A549 (cell line): ENCODE measurements around the gene PSMA7. TPM values are rescaled to one million over a fixed set of nuclear protein-coding genes. Genes with fewer than 3 reads are reported as not detected.

Experiments
- ATAC-seq, 2 experiments: fragments of 200-7000 bp in 1 of 2; fragments of >200 bp in 1 of 2; cut with Nextera tagmentation in 1 of 2; cut with Tn5 transposase in 1 of 2; 3 replicates each; pipeline versions ENCODE4 v1.8.0 to v1.9.1; 2018 to 2020; ENCODE audit warnings: mild to moderate bottlenecking in 1 of 2, moderate library complexity in 1 of 2
- CTCF ChIA-PET: fragments of 300-600 bp; sonication (Branson Sonifier 250); formaldehyde crosslinking; extraction: SDS; loops from one replicate; lab custom pipeline; 2021; ENCODE audit warnings: antibody characterized with exemption, inconsistent platforms; lab: Yijun Ruan, JAX
- POLR2A ChIA-PET: fragments of 350-600 bp; formaldehyde crosslinking; extraction: SDS; loops from one replicate; lab custom pipeline; 2021; ENCODE audit warnings: antibody characterized with exemption, inconsistent platforms; lab: Yijun Ruan, JAX
- DNase-seq, 2 experiments: peaks; one replicate each; pipeline versions ENCODE4 v3.0.0 to v3.0.0-alpha.2; 2011 to 2016; ENCODE audit warnings: low read depth in 1 of 2, low spot score in 1 of 2
- FAIRE-seq: peaks from 2 replicates; lab custom pipeline; 2011; peaks lifted over from hg19 to GRCh38; lab: Jason Lieb, UNC
- H3K27ac ChIP-seq, 2 experiments: fragments of >200 bp; sonication (Bioruptor Twin); formaldehyde crosslinking; 3 replicates each; pipeline ENCODE4 v1.5.1; 2016 to 2017
- H3K4me1 ChIP-seq: fragments of >200 bp; sonication (Bioruptor Twin); formaldehyde crosslinking; 3 replicates; pipeline ENCODE4 v1.6.1; 2016
- H3K4me2 ChIP-seq: fragments of >200 bp; sonication (Bioruptor Twin); formaldehyde crosslinking; 3 replicates; pipeline ENCODE4 v1.6.1; 2016
- H3K4me3 ChIP-seq: fragments of >200 bp; sonication (Bioruptor Twin); formaldehyde crosslinking; 3 replicates; pipeline ENCODE4 v1.5.1; 2016
- H3K9me3 ChIP-seq: fragments of >200 bp; sonication (Bioruptor Twin); formaldehyde crosslinking; 3 replicates; pipeline ENCODE4 v1.6.1; 2016
- BCL3 ChIP-seq: fragments of >200 bp; sonication (Bioruptor Twin); formaldehyde crosslinking; IDR thresholded peaks from 3 replicates; pipeline ENCODE4 v1.6.1; 2016
- BHLHE40 ChIP-seq: IDR thresholded peaks from 2 replicates; pipeline ENCODE4 v1.6.1; 2012; ENCODE audit warnings: low read depth, low read length, inconsistent platforms
- E2F6 ChIP-seq: IDR thresholded peaks from 2 replicates; pipeline ENCODE4 v1.6.1; 2012; ENCODE audit warnings: low read depth, borderline replicate concordance
- EHMT2 ChIP-seq: fragments of 200-600 bp; sonication (generic); IDR thresholded peaks from 2 replicates; pipeline ENCODE4 v1.6.1; 2016; ENCODE audit warnings: antibody characterized with exemption, low read depth, mild to moderate bottlenecking, moderate library complexity
- ELK1 ChIP-seq: fragments of 150-350 bp; IDR thresholded peaks from 2 replicates; pipeline ENCODE4 v1.6.1; 2014; ENCODE audit warnings: low read depth, mild to moderate bottlenecking, low read length
- FOSL2 ChIP-seq, 2 experiments: fragments of 450-650 bp in 1 of 2; fragments of >200 bp in 1 of 2; sonication (Bioruptor Twin) in 1 of 2; formaldehyde crosslinking; IDR thresholded peaks; 2 replicates each; pipeline versions ENCODE4 v1.5.0 to v1.6.1; 2016 to 2020; ENCODE audit warnings: mild to moderate bottlenecking in 1 of 2, moderate library complexity in 1 of 2
- HOXA7 ChIP-seq: fragments of 250-450 bp; sonication (Bioruptor Pico); IDR thresholded peaks from 2 replicates; pipeline ENCODE4 v1.5.0; 2020; ENCODE audit warnings: mild to moderate bottlenecking, moderate library complexity
- JUNB ChIP-seq: fragments of >200 bp; sonication (Bioruptor Twin); formaldehyde crosslinking; IDR thresholded peaks from 2 replicates; pipeline ENCODE4 v1.6.1; 2016
- KDM1A ChIP-seq: fragments of 200-600 bp; sonication (generic); IDR thresholded peaks from 2 replicates; pipeline ENCODE4 v1.6.1; 2016; ENCODE audit warnings: low read depth, mild to moderate bottlenecking
- MAX ChIP-seq: IDR thresholded peaks from 2 replicates; pipeline ENCODE4 v1.6.1; 2012
- MAZ ChIP-seq: fragments of 150-350 bp; IDR thresholded peaks from 2 replicates; pipeline ENCODE4 v1.6.1; 2014; ENCODE audit warnings: antibody characterized with exemption, low read depth, low read length, borderline replicate concordance
- MYC ChIP-seq: IDR thresholded peaks from 2 replicates; pipeline ENCODE4 v1.6.1; 2012; ENCODE audit warnings: mild to moderate bottlenecking, inconsistent platforms, low read length, improper control_type of control experiment, borderline replicate concordance
- PBX3 ChIP-seq: IDR thresholded peaks from 2 replicates; pipeline ENCODE4 v1.6.1; 2012
- POLR2AphosphoS2 ChIP-seq: conservative IDR thresholded peaks from 2 replicates; pipeline ENCODE4 v1.6.1; 2012; ENCODE audit warnings: low read length, improper control_type of control experiment, inconsistent platforms
- SREBF2 ChIP-seq: fragments of 450-650 bp; IDR thresholded peaks from 2 replicates; pipeline ENCODE4 v1.6.1; 2014; ENCODE audit warnings: mild to moderate bottlenecking, moderate library complexity
- TFCP2L1 ChIP-seq: fragments of 250-450 bp; sonication (Bioruptor Pico); IDR thresholded peaks from 2 replicates; pipeline ENCODE4 v1.5.0; 2021; ENCODE audit warnings: mild to moderate bottlenecking
- ZC3H11A ChIP-seq: fragments of 450-650 bp; IDR thresholded peaks from 2 replicates; pipeline ENCODE4 v1.6.1; 2014; ENCODE audit warnings: antibody characterized with exemption, mild to moderate bottlenecking
- ZSCAN20 ChIP-seq: fragments of 250-450 bp; sonication (Bioruptor Pico); IDR thresholded peaks from 2 replicates; pipeline ENCODE4 v1.8.0; 2022; ENCODE audit warnings: mild to moderate bottlenecking, moderate library complexity
- WGBS: methylation state at CpG from one replicate; pipeline ENCODE4 v1.1.6; 2017; ENCODE audit errors: missing lambda C conversion rate; 5-methylcytosine and 5-hydroxymethylcytosine counted together
- polyA plus RNA-seq, 4 experiments: library from polyadenylated mRNA; depleted of rRNA in 3 of 4; stranded (reverse); fragments of >200 nt; fragmentation: RNase III in 1 of 4; extraction: RNeasy Plus Mini Kit Qiagen cat#74134 plus additional on column Dnase treatment in 1 of 4; gene quantifications; 2 replicates in 3 of 4; 3 replicates in 1 of 4; pipeline ENCODE4 v1.2.3, GENCODE V29; 2011 to 2017

Gene PSMA7
- polyA plus RNA-seq, 2 of the 4 experiments (the other 2 are of a cell fraction), result 511 to 562 TPM

GRCh38 chr20:62168061-62168460 lies 24.9 kb upstream of the PSMA7 start (continued):
- no peak for TF ChIP-seq BCL3

- POLR2A ChIA-PET, result no interaction called here
Observed at GRCh38 chr20:62167474-62167873, 24.3 kb upstream of the PSMA7 start.

More at GRCh38 chr20:62167474-62167873, 24.3 kb upstream of the PSMA7 start:
- Histone ChIP-seq H3K9me3 (no peaks in the 10 kb centered on the region), H3K4me3 (no peak overlapping the region), H3K4me2 (no peak overlapping the region), H3K4me1 (no peaks in the 10 kb centered on the region), H3K27ac (no peak overlapping the region)
- ATAC-seq (no peak), FAIRE-seq (no peak), DNase-seq (no peak)
- CTCF ChIA-PET, result interaction anchor here (0.6 to 1.2 kb wide), 4 partner anchors 11 to 158 kb away, joined by 3 to 4 read pairs (median 4); no protein-coding TSS in a partner anchor
- 81% methylated on average over 6 of the region's 6 CpGs for WGBS
- TF ChIP-seq ELK1 (no peak), PBX3 (no peak), POLR2AphosphoS2 (no peak), FOSL2 (IDR thresholded peaks at IDR 0.05) (no peak), FOSL2 (CRISPR knock-in tag; IDR thresholded peaks at IDR 0.05) (no peak), BCL3 (no peak), ZC3H11A (no peak), E2F6 (no peak), MAZ (no peak), JUNB (no peak), HOXA7 (CRISPR knock-in tag) (no peak), TFCP2L1 (CRISPR knock-in tag) (no peak), ZSCAN20 (CRISPR knock-in tag) (no peak), KDM1A (no peak), EHMT2 (no peak), SREBF2 (no peak), MAX (no peak), MYC (no peak), BHLHE40 (no peak)
